H9 (cell line): ENCODE data around the gene N4BP2. TPM values are rescaled to one million over a fixed set of nuclear protein-coding genes. Genes with fewer than 3 reads are reported as not detected.

Experiments
- DNase-seq: peaks from one replicate; pipeline ENCODE4 v3.0.0-alpha.2; 2017
- H2AFZ ChIP-seq: one replicate; pipeline ENCODE4 v1.6.1; 2013; ENCODE audit warnings: mild to moderate bottlenecking, low read length, control low read depth, moderate library complexity
- H2AK5ac ChIP-seq: 2 replicates; pipeline ENCODE4 v1.6.1; 2013; ENCODE audit warnings: low read length, control low read depth, mixed read lengths; ENCODE audit not compliant: insufficient read length
- H2BK120ac ChIP-seq: one replicate; pipeline ENCODE4 v1.6.1; 2013; ENCODE audit warnings: low read depth, mild to moderate bottlenecking, low read length, control low read depth, inconsistent platforms; ENCODE audit not compliant: poor library complexity, severe bottlenecking
- H2BK12ac ChIP-seq: 2 replicates; pipeline ENCODE4 v1.6.1; 2013; ENCODE audit warnings: low read length, control low read depth, mixed read lengths, low read depth; ENCODE audit not compliant: insufficient read length
- H2BK15ac ChIP-seq: 2 replicates; pipeline ENCODE4 v1.6.1; 2013; ENCODE audit warnings: low read depth, low read length, control low read depth
- H2BK20ac ChIP-seq: one replicate; pipeline ENCODE4 v1.6.1; 2013; ENCODE audit warnings: low read depth, mild to moderate bottlenecking, low read length, control low read depth, inconsistent platforms; ENCODE audit not compliant: poor library complexity, severe bottlenecking
- H2BK5ac ChIP-seq: 2 replicates; pipeline ENCODE4 v1.6.1; 2013; ENCODE audit warnings: low read length, control low read depth, mixed read lengths; ENCODE audit not compliant: insufficient read length
- H3K14ac ChIP-seq: 2 replicates; pipeline ENCODE4 v1.6.1; 2013; ENCODE audit warnings: low read length, control low read depth; ENCODE audit not compliant: insufficient read depth
- H3K18ac ChIP-seq: 2 replicates; pipeline ENCODE4 v1.6.1; 2013; ENCODE audit warnings: low read depth, mild to moderate bottlenecking, mixed read lengths, low read length, control low read depth; ENCODE audit not compliant: insufficient read length
- H3K23ac ChIP-seq: 2 replicates; pipeline ENCODE4 v1.6.1; 2013; ENCODE audit warnings: low read length, control low read depth, mixed read lengths, low read depth; ENCODE audit not compliant: insufficient read length
- H3K23me2 ChIP-seq: 2 replicates; pipeline ENCODE4 v1.6.1; 2013; ENCODE audit warnings: low read depth, mild to moderate bottlenecking, mixed read lengths, low read length, control low read depth; ENCODE audit not compliant: insufficient read length, poor library complexity, severe bottlenecking
- H3K27ac ChIP-seq: 2 replicates; pipeline ENCODE4 v1.5.1; 2013; ENCODE audit warnings: low read length, control low read depth, mixed read lengths, low read depth; ENCODE audit not compliant: insufficient read length
- H3K27me3 ChIP-seq: 2 replicates; pipeline ENCODE4 v1.6.1; 2013; ENCODE audit warnings: low read length, control low read depth, inconsistent platforms; ENCODE audit not compliant: insufficient read depth
- H3K4ac ChIP-seq: 2 replicates; pipeline ENCODE4 v1.6.1; 2013; ENCODE audit warnings: low read depth, mild to moderate bottlenecking, control low read depth, inconsistent platforms, low read length, moderate library complexity
- H3K4me1 ChIP-seq: 2 replicates; pipeline ENCODE4 v1.6.1; 2013; ENCODE audit warnings: low read length, control low read depth, inconsistent platforms; ENCODE audit not compliant: insufficient read depth
- H3K4me2 ChIP-seq: 2 replicates; pipeline ENCODE4 v1.6.1; 2013; ENCODE audit warnings: low read length, control low read depth, mixed read lengths; ENCODE audit not compliant: insufficient read length, insufficient read depth
- H3K56ac ChIP-seq: 2 replicates; pipeline ENCODE4 v1.6.1; 2013; ENCODE audit warnings: low read depth, mild to moderate bottlenecking, mixed read lengths, low read length, control low read depth; ENCODE audit not compliant: insufficient read length
- H3K79me1 ChIP-seq: 2 replicates; pipeline ENCODE4 v1.6.1; 2013; ENCODE audit warnings: low read depth, mild to moderate bottlenecking, moderate library complexity, low read length, control low read depth, inconsistent platforms; ENCODE audit not compliant: insufficient read depth, poor library complexity, severe bottlenecking
- H3K79me2 ChIP-seq: 2 replicates; pipeline ENCODE4 v1.6.1; 2013; ENCODE audit warnings: low read length, control low read depth, inconsistent platforms; ENCODE audit not compliant: insufficient read depth
- H3K9ac ChIP-seq: 2 replicates; pipeline ENCODE4 v1.6.1; 2013; ENCODE audit warnings: low read length, control low read depth, mixed read lengths; ENCODE audit not compliant: insufficient read length; ENCODE audit errors: extremely low read depth
- H3K9me3 ChIP-seq: one replicate; pipeline ENCODE4 v1.6.1; 2013; ENCODE audit warnings: low read depth, low read length, inconsistent platforms; ENCODE audit not compliant: control insufficient read depth
- H3T11ph ChIP-seq: one replicate; pipeline ENCODE4 v1.6.1; 2013; ENCODE audit warnings: mild to moderate bottlenecking, low read length, control low read depth, inconsistent platforms
- H4K20me1 ChIP-seq: one replicate; pipeline ENCODE4 v1.6.1; 2013; ENCODE audit not compliant: control insufficient read depth, insufficient read length, insufficient read depth
- H4K5ac ChIP-seq: 2 replicates; pipeline ENCODE4 v1.6.1; 2013; ENCODE audit warnings: low read depth, mild to moderate bottlenecking, mixed read lengths, low read length, control low read depth; ENCODE audit not compliant: insufficient read length
- H4K8ac ChIP-seq: replicated peaks from 2 replicates; pipeline ENCODE4 v1.6.1; 2013; ENCODE audit warnings: low read length, control low read depth, mixed read lengths, low read depth; ENCODE audit not compliant: insufficient read length
- H4K91ac ChIP-seq: 2 replicates; pipeline ENCODE4 v1.6.1; 2013; ENCODE audit warnings: low read depth, mild to moderate bottlenecking, moderate library complexity, mixed read lengths, low read length, control low read depth; ENCODE audit not compliant: insufficient read length
- H3K27ac Mint-ChIP-seq, 3 experiments: 2 replicates in 2 of 3; 3 replicates in 1 of 3; pipeline ENCODE4 v1.8.0; 2020 to 2021; ENCODE audit warnings: mixed read lengths in 3 of 3, mild to moderate bottlenecking in 1 of 3, moderate library complexity in 1 of 3
- H3K27me3 Mint-ChIP-seq: 2 replicates; pipeline ENCODE4 v1.8.0; 2021; ENCODE audit warnings: low read depth, mild to moderate bottlenecking, moderate library complexity, mixed read lengths
- H3K36me3 Mint-ChIP-seq, 3 experiments: 2 replicates in 2 of 3; 3 replicates in 1 of 3; pipeline ENCODE4 v1.8.0; 2020 to 2021; ENCODE audit warnings: low read depth in 3 of 3, mixed read lengths in 3 of 3; ENCODE audit not compliant: insufficient read depth in 1 of 3
- H3K4me1 Mint-ChIP-seq, 2 experiments: 2 replicates each; pipeline ENCODE4 v1.8.0; 2020; ENCODE audit warnings: mixed read lengths in 2 of 2
- H3K4me3 Mint-ChIP-seq, 2 experiments: 2 replicates in 1 of 2; 3 replicates in 1 of 2; pipeline ENCODE4 v1.8.0; 2020 to 2021; ENCODE audit warnings: mild to moderate bottlenecking in 2 of 2, mixed read lengths in 2 of 2, moderate library complexity in 1 of 2
- H3K9me3 Mint-ChIP-seq, 2 experiments: 2 replicates in 1 of 2; 3 replicates in 1 of 2; pipeline ENCODE4 v1.8.0; 2020; ENCODE audit warnings: mild to moderate bottlenecking in 2 of 2, mixed read lengths in 2 of 2, moderate library complexity in 1 of 2
- WGBS: extraction: QIAGEN DNeasy Blood & Tissue Kit; methylation state at CpG from one replicate; pipeline ENCODE4 v1.1.7; 2013; ENCODE audit warnings: missing lambda C conversion rate, low lambda C conversion rate, mixed read lengths; ENCODE audit not compliant: insufficient read length; ENCODE audit errors: extremely low coverage; 5-methylcytosine and 5-hydroxymethylcytosine counted together
- total RNA-seq: library from RNA; stranded (reverse); gene quantifications from 2 replicates; pipeline ENCODE4 v1.2.1, GENCODE V29; 2021
- TF ChIP-seq, protein P1 (sequence below): fragments of 200-600 bp; sonication (generic); conservative IDR thresholded peaks from 3 replicates; pipeline ENCODE4 v1.8.0; 2021; ENCODE audit warnings: antibody characterized with exemption, mild to moderate bottlenecking

Gene N4BP2
- total RNA-seq, 1 experiment from 2014 or later: 35.0 TPM

DNA sequence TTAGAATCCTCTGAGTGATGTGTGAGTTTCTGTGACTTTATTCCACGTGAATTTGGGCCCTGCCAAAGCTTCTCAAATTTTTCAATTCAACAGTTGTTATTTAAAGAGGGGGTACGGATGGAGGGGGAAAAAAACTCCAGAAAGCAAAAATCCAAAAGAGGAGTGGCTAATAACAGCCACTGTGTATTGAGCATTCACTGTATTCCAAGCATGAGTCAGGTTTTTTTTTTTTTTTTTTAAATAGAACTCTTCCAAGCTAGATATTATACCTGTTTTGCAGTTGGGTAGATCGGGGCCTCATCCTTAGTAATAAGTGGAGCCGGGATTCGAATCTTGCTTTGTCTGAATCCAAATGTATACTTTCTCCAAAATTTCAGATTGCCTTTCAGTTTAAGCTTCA is 133.8 kb downstream of the N4BP2 start:
- H3K27ac Mint-ChIP-seq: peak overlapping the region in 2 of 3 experiments; percentile 14 to 63; a peak in 2 of 7 replicates

More for the DNA sequence above, 133.8 kb downstream of the N4BP2 start:
- Histone ChIP-seq H3K56ac (no peak overlapping the region), H4K20me1 (no peaks in the 10 kb centered on the region), H3K79me1 (no peaks in the 10 kb centered on the region), H2BK15ac (no peak overlapping the region), H3K4ac (no peak overlapping the region), H2AFZ (no peak overlapping the region), H2BK20ac (no peak overlapping the region), H3K79me2 (no peaks in the 10 kb centered on the region), H3K14ac (no peak overlapping the region), H3K4me1 (peaks cover 2% of the 10 kb centered on the region; the same call in 1 of the 2 replicates), H3K23me2 (no peaks in the 10 kb centered on the region), H3K27ac (no peak overlapping the region), H2BK120ac (no peak overlapping the region), H4K8ac (no peak overlapping the region), H2BK5ac (no peak overlapping the region), H3T11ph (no peak overlapping the region), H2BK12ac (no peak overlapping the region), H3K23ac (no peak overlapping the region), H3K9ac (no peak overlapping the region), H3K27me3 (no peaks in the 10 kb centered on the region), H4K5ac (no peak overlapping the region), H3K9me3 (no peaks in the 10 kb centered on the region), H4K91ac (no peak overlapping the region), H3K4me2 (no peak overlapping the region), H3K18ac (no peak overlapping the region), H2AK5ac (no peak overlapping the region)
- no peaks in the 10 kb centered on the region for H3K36me3 Mint-ChIP-seq
- H3K9me3 Mint-ChIP-seq: no peaks in the 10 kb centered on the region
- TF ChIP-seq, protein P1, sequence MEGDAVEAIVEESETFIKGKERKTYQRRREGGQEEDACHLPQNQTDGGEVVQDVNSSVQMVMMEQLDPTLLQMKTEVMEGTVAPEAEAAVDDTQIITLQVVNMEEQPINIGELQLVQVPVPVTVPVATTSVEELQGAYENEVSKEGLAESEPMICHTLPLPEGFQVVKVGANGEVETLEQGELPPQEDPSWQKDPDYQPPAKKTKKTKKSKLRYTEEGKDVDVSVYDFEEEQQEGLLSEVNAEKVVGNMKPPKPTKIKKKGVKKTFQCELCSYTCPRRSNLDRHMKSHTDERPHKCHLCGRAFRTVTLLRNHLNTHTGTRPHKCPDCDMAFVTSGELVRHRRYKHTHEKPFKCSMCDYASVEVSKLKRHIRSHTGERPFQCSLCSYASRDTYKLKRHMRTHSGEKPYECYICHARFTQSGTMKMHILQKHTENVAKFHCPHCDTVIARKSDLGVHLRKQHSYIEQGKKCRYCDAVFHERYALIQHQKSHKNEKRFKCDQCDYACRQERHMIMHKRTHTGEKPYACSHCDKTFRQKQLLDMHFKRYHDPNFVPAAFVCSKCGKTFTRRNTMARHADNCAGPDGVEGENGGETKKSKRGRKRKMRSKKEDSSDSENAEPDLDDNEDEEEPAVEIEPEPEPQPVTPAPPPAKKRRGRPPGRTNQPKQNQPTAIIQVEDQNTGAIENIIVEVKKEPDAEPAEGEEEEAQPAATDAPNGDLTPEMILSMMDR: no peak
- H3K27me3 Mint-ChIP-seq: no peaks in the 10 kb centered on the region
- H3K4me3 Mint-ChIP-seq: no peak overlapping the region
- DNase-seq: no peak
- H3K4me1 Mint-ChIP-seq: peaks cover 42 to 53% of the 10 kb centered on the region in 2 experiments
- WGBS: no CpG with 5 or more reads among the region's 5 CpGs
